HUES48 (cell line): Measurements from ENCODE around the gene FAM171A2.
"Not testable (repeated sequence)": the region's sequence is repeated elsewhere in the genome, so short reads cannot be mapped to it uniquely, and the experiment has no call there.

Source experiments
- H3K27ac ChIP-seq: one replicate; pipeline ENCODE4 v1.7.0; 2013; ENCODE audit warnings: low read depth, low read length, inconsistent platforms
- H3K27me3 ChIP-seq: 2 replicates; pipeline ENCODE4 v1.6.1; 2013; ENCODE audit warnings: mild to moderate bottlenecking, low read length; ENCODE audit not compliant: control insufficient read depth, insufficient read depth
- H3K36me3 ChIP-seq: 2 replicates; pipeline ENCODE4 v1.6.1; 2013; ENCODE audit warnings: low read length; ENCODE audit not compliant: control insufficient read depth, insufficient read depth
- H3K4me1 ChIP-seq: 2 replicates; pipeline ENCODE4 v1.6.1; 2013; ENCODE audit warnings: mild to moderate bottlenecking, low read length; ENCODE audit not compliant: control insufficient read depth, insufficient read depth
- H3K4me3 ChIP-seq: 2 replicates; pipeline ENCODE4 v1.5.1; 2013; ENCODE audit warnings: mild to moderate bottlenecking, low read depth, low read length
- H3K9ac ChIP-seq: 2 replicates; pipeline ENCODE4 v1.6.1; 2013; ENCODE audit warnings: mild to moderate bottlenecking, low read depth, low read length, moderate library complexity
- H3K9me3 ChIP-seq: 2 replicates; pipeline ENCODE4 v1.6.1; 2013; ENCODE audit warnings: low read length; ENCODE audit not compliant: control insufficient read depth, insufficient read depth

Gene FAM171A2

DNA sequence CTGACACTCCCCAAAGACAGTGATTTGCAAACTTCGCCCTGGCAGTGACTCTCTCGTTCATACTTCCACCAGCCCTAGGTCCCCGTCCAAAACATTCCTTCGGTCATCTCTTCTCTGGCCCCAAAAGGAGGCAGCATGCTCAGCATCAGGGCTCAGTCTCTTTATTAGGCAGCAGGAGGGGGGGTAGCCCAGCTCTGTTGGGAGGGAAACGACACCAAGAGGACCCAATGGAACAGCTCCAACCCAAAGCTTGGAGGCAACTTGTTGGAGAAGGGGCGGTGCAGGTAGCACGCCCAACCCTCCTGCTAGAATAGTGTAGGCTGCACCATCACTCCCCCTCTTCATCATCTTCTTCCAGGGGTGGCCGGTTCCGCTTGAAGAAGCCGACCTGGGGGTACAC lies 8.4 kb upstream of the FAM171A2 start:
- peaks cover 9% of the 10 kb centered on the region; the same call in 1 of the 2 replicates for H3K4me1 ChIP-seq
- no peaks in the 10 kb centered on the region for H3K36me3 ChIP-seq

DNA sequence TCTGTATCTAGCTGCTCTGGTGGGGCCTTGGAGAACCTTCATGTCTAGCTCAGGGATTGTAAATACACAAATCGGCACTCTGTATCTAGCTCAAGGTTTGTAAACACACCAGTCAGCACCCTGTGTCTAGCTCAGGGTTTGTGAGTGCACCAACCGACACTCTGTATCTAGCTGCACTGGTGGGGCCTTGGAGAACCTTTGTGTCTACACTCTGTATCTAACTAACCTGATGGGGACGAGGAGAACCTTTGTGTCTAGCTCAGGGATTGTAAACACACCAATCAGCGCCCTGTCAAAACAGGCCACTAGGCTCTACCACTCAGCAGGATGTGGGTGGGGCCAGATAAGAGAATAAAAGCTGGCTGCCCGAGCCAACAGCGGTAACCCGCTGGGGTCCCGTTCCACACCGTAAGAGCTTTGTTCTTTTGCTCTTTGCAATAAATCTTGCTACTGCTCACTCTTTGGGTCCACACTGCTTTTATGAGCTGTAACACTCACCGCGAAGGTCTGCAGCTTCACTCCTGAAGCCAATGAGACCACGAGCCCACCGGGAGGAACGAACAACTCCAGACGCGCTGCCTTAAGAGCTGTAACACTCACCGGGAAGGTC lies 5.9 kb upstream of the FAM171A2 start:
- H3K4me1 ChIP-seq, H3K9me3 ChIP-seq, H3K4me3 ChIP-seq, H3K36me3 ChIP-seq, H3K9ac ChIP-seq, H3K27ac ChIP-seq, H3K27me3 ChIP-seq: not testable (repeated sequence)

More for the DNA sequence above, 8.4 kb upstream of the FAM171A2 start:
- no peak overlapping the region for H3K9ac ChIP-seq
- H3K27ac ChIP-seq = no peak overlapping the region
- H3K9me3 ChIP-seq = no peaks in the 10 kb centered on the region
- H3K27me3 ChIP-seq = no peaks in the 10 kb centered on the region
- no peak overlapping the region for H3K4me3 ChIP-seq

DNA sequence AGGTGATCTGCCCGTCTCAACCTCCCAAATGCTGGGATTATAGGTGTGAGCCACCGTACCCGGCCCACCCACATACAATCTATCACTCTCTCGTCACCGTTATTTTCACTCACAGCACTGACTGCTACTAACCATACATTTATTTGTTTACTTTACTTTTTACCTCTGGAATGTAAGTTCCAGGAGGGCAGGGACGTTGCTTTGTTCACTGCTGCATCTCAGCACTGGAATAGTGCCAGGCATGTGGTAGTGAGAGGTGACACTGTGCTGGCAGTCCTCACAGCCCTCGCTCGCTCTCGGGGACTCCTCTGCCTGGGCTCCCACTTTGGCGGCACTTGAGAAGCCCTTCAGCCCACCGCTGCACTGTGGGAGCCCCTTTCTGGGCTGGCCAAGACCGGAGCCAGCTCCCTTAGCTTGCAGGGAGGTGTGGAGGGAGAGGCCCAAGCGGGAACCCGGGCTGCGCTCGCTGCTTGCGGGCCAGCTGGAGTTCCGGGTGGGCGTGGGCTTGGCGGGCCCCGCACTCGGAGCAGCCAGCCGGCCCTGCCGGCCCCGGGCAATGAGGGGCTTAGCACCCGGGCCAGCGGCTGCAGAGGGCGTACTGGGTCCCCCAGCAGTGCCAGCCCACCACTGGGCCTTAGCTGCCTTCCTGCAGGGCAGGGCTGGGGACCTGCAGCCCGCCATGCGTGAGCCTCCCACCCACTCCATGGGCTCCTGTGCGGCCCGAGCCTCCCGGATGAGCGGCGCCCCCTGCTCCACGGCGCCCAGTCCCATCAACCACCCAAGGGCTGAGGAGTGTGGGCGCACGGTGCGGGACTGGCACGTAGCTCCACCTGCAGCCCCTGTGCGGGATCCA lies 5.0 kb upstream of the FAM171A2 start:
- H3K9ac ChIP-seq, H3K36me3 ChIP-seq, H3K27ac ChIP-seq, H3K4me3 ChIP-seq, H3K9me3 ChIP-seq, H3K27me3 ChIP-seq, H3K4me1 ChIP-seq: not testable (repeated sequence)

DNA sequence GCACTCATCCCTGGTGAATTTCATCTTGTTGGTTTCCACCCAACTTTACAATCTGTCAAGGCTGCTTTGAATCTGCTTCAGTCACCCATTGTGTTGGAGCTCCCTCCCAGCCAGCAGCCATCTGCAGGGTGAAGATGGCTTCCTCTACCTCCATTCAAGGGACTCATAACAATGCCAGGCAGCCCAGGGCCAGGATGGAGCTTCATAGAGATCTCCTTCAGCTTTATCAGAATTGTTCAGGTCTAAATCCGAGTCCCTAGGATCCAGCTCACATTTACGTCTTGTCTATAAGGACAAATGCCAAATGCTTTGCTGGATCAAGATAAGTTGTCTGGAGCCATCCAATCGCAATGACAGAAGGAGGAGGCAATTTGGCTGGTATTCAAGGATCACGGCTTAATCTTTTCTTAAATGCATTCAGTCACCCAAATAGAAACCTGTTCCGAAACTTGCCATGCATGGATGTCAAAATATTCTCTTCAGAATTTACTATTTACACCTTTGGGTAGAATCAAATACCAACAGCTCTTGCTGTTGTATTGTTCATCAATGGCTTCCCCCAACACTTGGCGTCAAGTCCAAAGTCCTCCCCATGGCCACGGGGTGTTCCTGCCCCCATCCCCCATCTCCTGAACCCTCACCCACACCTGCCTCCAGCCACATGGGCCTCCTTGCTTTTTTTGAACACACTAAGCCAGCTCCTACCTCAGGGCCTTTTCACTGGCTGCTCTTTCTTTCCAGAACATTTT lies 3.8 kb upstream of the FAM171A2 start:
- Histone ChIP-seq H3K9ac (no peak overlapping the region), H3K4me1 (0 out of 2 replicates have a peak, but pooled peaks cover under 1% of the 10 kb centered on the region), H3K9me3 (no peaks in the 10 kb centered on the region), H3K27me3 (no peaks in the 10 kb centered on the region; the same call in 1 of the 2 replicates), H3K36me3 (no peaks in the 10 kb centered on the region), H3K4me3 (no peak overlapping the region), H3K27ac (no peak overlapping the region)

DNA sequence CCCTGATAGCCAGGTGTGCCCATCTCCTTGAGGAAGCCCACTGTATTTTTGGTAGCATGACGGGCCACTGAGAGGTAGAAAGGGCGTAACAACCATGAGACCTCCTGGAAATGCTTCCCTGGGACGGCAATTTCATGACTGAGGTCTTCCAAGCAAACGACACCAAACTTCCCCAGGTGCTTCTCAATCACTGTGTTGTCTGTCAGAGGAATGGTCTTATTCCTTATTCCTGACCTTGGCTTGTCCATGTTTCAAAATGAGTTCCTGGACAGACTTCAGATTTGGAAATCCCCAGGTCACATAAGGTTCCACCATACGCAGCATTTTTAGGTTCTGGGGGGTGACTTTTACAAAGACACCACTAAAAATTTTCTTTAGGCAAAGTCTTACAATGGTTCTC lies 1.4 kb upstream of the FAM171A2 start:
- H3K9ac ChIP-seq, H3K9me3 ChIP-seq, H3K36me3 ChIP-seq, H3K27me3 ChIP-seq, H3K27ac ChIP-seq, H3K4me3 ChIP-seq: not testable (repeated sequence)
- peaks cover 21% of the 10 kb centered on the region for H3K4me1 ChIP-seq

DNA sequence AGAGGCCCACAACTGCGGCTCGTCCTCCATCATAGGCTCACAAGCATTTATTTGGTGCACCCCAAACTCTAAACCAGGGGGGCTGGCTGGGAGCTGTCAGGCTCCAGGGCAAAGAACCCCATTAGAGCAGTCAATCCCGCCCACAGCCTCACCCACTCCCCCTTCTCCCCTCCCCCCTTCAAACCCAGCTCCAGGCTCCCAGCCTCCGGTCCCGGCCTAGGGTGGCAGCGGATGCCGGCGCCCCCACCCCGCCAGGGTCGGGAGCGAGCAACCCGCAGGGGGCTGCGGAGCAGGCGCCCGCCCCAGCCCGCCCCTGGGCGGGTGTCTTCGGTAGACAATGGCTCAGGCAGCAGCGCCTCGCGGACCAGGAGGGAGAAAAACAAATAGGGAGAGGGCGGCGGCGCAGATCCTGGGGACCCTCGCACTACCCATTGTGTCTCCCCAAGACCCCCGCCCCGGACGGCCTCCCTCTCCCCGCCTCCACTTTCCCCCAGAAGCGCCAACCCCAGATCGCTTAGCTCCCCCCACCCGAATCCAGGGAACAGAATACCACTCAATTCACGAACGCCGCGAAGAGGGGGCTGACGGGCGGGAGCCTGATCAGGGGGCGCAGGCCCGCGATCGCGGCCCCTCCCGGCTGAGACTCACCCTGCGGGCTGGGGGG lies 572 bp downstream of the FAM171A2 start:
- H3K27ac ChIP-seq = peak overlapping the region; percentile 35

GRCh38 chr17:44362459-44362948 lies 1.1 kb downstream of the FAM171A2 start:
- Histone ChIP-seq H3K27ac (no peak overlapping the region), H3K36me3 (peaks cover 11% of the 10 kb centered on the region; the same call in 1 of the 2 replicates), H3K9ac (no peak overlapping the region), H3K9me3 (no peaks in the 10 kb centered on the region), H3K4me3 (peak overlapping the region; percentile 79), H3K4me1 (peaks cover 21% of the 10 kb centered on the region), H3K27me3 (no peaks in the 10 kb centered on the region; the same call in 1 of the 2 replicates)

More for the DNA sequence above, 572 bp downstream of the FAM171A2 start:
- H3K9ac ChIP-seq = peak overlapping the region; percentile 48; the same call in 1 of the 2 replicates
- H3K27me3 ChIP-seq = no peaks in the 10 kb centered on the region; the same call in 1 of the 2 replicates
- H3K4me3 ChIP-seq = peak overlapping the region; percentile 79
- peaks cover 21% of the 10 kb centered on the region for H3K4me1 ChIP-seq
- H3K9me3 ChIP-seq = no peaks in the 10 kb centered on the region
- H3K36me3 ChIP-seq = peaks cover 11% of the 10 kb centered on the region; the same call in 1 of the 2 replicates

DNA sequence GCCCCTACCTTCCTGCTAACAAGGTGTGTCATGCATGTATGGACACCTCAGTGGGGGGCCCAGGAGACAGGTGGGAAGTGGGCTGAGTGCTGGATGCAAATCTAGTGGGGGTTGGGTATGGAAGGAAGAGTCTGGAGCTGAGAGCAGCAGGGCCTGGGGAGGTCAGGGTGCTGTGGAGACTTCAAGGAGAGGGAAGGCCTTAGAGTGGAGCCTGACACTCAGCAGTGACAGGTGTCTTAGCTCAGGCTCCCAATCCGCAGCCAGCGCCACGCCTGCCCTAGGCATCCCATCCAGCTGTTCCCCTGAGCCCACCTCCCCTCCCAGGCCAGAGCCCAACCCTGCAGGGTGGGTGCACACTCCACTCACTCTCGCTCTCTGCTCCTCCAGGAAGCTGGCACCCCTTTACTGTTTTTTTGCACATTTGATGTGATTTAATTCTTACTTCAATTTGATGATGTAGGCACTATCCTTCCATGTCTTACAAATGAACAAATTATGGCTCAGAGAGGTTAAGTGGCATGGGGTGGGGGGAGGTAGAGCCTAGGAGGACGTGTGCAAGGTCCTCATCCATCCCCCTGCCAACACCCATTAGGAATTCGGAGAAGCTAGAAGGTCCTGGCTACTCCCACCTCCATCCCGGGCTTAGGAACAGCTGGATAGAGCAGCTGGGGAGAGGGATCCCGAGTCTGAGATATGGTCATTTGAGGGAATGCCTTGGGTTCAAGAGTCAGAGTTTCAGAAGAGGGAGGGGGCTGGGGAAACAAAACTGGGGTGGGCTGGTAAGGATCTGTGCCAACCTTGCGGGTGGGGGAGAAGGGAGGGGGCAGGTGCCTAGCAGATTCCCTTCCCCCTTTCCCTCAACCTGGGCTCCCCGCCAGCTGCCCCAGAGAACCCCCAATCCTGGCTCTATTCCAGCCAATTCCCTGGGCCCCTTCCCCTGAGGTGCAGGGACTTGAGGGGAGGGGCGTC lies 2.1 kb downstream of the FAM171A2 start:
- Histone ChIP-seq H3K36me3 (peaks cover 11% of the 10 kb centered on the region; the same call in 1 of the 2 replicates), H3K9ac (no peak overlapping the region), H3K4me3 (peak overlapping the region; percentile 29), H3K27me3 (no peaks in the 10 kb centered on the region; the same call in 1 of the 2 replicates), H3K4me1 (peaks cover 21% of the 10 kb centered on the region), H3K9me3 (no peaks in the 10 kb centered on the region), H3K27ac (no peak overlapping the region)

GRCh38 chr17:44360826-44361225 lies 2.8 kb downstream of the FAM171A2 start:
- Histone ChIP-seq H3K9ac (no peak overlapping the region), H3K27ac (no peak overlapping the region), H3K4me3 (peak overlapping the region; percentile 4; the same call in 1 of the 2 replicates), H3K9me3 (no peaks in the 10 kb centered on the region), H3K4me1 (peaks cover 21% of the 10 kb centered on the region), H3K36me3 (peaks cover 11% of the 10 kb centered on the region; the same call in 1 of the 2 replicates), H3K27me3 (no peaks in the 10 kb centered on the region; the same call in 1 of the 2 replicates)
